Measurements from ENCODE around the gene CIROP.

CIROP gene

GRCh38 chr14:23119363-23120327, 14.9 kb upstream of the CIROP start:
- Histone ChIP-seq H3K9me3 (ENCODE audit: severe bottlenecking) (no peaks in the 10 kb centered on the region), H3K4me3 (ENCODE audit: severe bottlenecking) (no peak overlapping the region), H3K36me3 (ENCODE audit: low read depth) (no peaks in the 10 kb centered on the region), H3K4me1 (ENCODE audit: insufficient read depth, poor library complexity, severe bottlenecking) (peaks cover 18% of the 10 kb centered on the region), H3K27me3 (ENCODE audit: insufficient read depth, poor library complexity, severe bottlenecking) (no peaks in the 10 kb centered on the region), H3K27ac (ENCODE audit: poor library complexity, severe bottlenecking) (no peak overlapping the region)
- no peak for ATAC-seq (ENCODE audit: low read depth)
- no peak for TF ChIP-seq CTCF (IDR thresholded peaks at IDR 0.05; ENCODE audit: poor library complexity, severe bottlenecking)
- no peak for DNase-seq (ENCODE audit: low spot score)

- no peak within 1 kb of the TSS for H3K27ac ChIP-seq (ENCODE audit: poor library complexity, severe bottlenecking)
- peaks cover 26% of the 10 kb centered on the region for H3K4me1 ChIP-seq (ENCODE audit: insufficient read depth, poor library complexity, severe bottlenecking)
- no peak for DNase-seq (ENCODE audit: low spot score)
- no peaks in the 10 kb centered on the region for H3K27me3 ChIP-seq (ENCODE audit: insufficient read depth, poor library complexity, severe bottlenecking)
- H3K36me3 ChIP-seq (ENCODE audit: low read depth): no peaks in the 10 kb centered on the region
- H3K4me3 ChIP-seq (ENCODE audit: severe bottlenecking): no peak within 1 kb of the TSS
- H3K9me3 ChIP-seq (ENCODE audit: severe bottlenecking): no peaks in the 10 kb centered on the region
- no peak for ATAC-seq (ENCODE audit: low read depth)
- no peak for TF ChIP-seq CTCF (IDR thresholded peaks at IDR 0.05; ENCODE audit: poor library complexity, severe bottlenecking)
Observed at GRCh38 chr14:23118506-23119362, 13.9 kb upstream of the CIROP start, which contains the start of gene CEBPE. Gene CEBPE, minus strand, starts transcription at chr14:23119255. Its CDS starts 164 bp downstream, at chr14:23119091.

- no peak for DNase-seq (ENCODE audit: low spot score)
- Histone ChIP-seq H3K4me3 (ENCODE audit: severe bottlenecking) (no peak overlapping the region), H3K27me3 (ENCODE audit: insufficient read depth, poor library complexity, severe bottlenecking) (no peaks in the 10 kb centered on the region), H3K9me3 (ENCODE audit: severe bottlenecking) (no peaks in the 10 kb centered on the region), H3K27ac (ENCODE audit: poor library complexity, severe bottlenecking) (no peak overlapping the region), H3K4me1 (ENCODE audit: insufficient read depth, poor library complexity, severe bottlenecking) (peaks cover 26% of the 10 kb centered on the region), H3K36me3 (ENCODE audit: low read depth) (no peaks in the 10 kb centered on the region)
- no peak for ATAC-seq (ENCODE audit: low read depth)
- no peak for TF ChIP-seq CTCF (IDR thresholded peaks at IDR 0.05; ENCODE audit: poor library complexity, severe bottlenecking)
Observed at GRCh38 chr14:23117371-23118020, 12.7 kb upstream of the CIROP start.

GRCh38 chr14:23115918-23116317, 11.1 kb upstream of the CIROP start:
- ATAC-seq (ENCODE audit: low read depth) (no peak), DNase-seq (ENCODE audit: low spot score) (no peak)
- H3K4me3 ChIP-seq (ENCODE audit: severe bottlenecking): no peak overlapping the region
- H3K4me1 ChIP-seq (ENCODE audit: insufficient read depth, poor library complexity, severe bottlenecking): peaks cover 26% of the 10 kb centered on the region
- no peaks in the 10 kb centered on the region for H3K9me3 ChIP-seq (ENCODE audit: severe bottlenecking)
- H3K27ac ChIP-seq (ENCODE audit: poor library complexity, severe bottlenecking): peak overlapping the region; percentile 83
- no peak for TF ChIP-seq CTCF (IDR thresholded peaks at IDR 0.05; ENCODE audit: poor library complexity, severe bottlenecking)
- no peaks in the 10 kb centered on the region for H3K36me3 ChIP-seq (ENCODE audit: low read depth)
- no peaks in the 10 kb centered on the region for H3K27me3 ChIP-seq (ENCODE audit: insufficient read depth, poor library complexity, severe bottlenecking)
